HG02973 (cell line): ENCODE measurements around the gene HOXD10.

Source experiments
- ATAC-seq: cut with Tn5 transposase; IDR thresholded peaks from one replicate; pipeline ENCODE4 v1.9.1; 2021; ENCODE audit warnings: moderate library complexity; ENCODE audit not compliant: unreplicated experiment

HOXD10 gene

GRCh38 chr2:176105730-176106580 lies 10.6 kb upstream of the HOXD10 start:
- no peak for ATAC-seq

GRCh38 chr2:176106581-176107539 lies 9.7 kb upstream of the HOXD10 start, which contains the start of gene HOXD11:
TSS of gene HOXD11 (plus strand) at chr2:176107280. CDS start at chr2:176107356, 76 bp downstream.
- ATAC-seq = no peak

GRCh38 chr2:176107731-176108181 lies 8.8 kb upstream of the HOXD10 start:
- ATAC-seq = no peak

- no peak for ATAC-seq
These were observed 7.2 kb upstream of the HOXD10 start for GRCh38 chr2:176109192-176109901.

GRCh38 chr2:176109946-176110345 lies 6.6 kb upstream of the HOXD10 start:
- ATAC-seq = no peak

GRCh38 chr2:176110415-176111308 lies 5.9 kb upstream of the HOXD10 start:
- no peak for ATAC-seq

GRCh38 chr2:176111309-176111663 lies 5.3 kb upstream of the HOXD10 start:
- ATAC-seq = no peak

GRCh38 chr2:176111846-176112374 lies 4.7 kb upstream of the HOXD10 start:
- ATAC-seq = no peak

- no peak for ATAC-seq
These were observed 3.9 kb upstream of the HOXD10 start for GRCh38 chr2:176112375-176113302.

- no peak for ATAC-seq
These were observed 2.3 kb upstream of the HOXD10 start for GRCh38 chr2:176114120-176114929.

- ATAC-seq = no peak
These were observed 1.5 kb upstream of the HOXD10 start for GRCh38 chr2:176114930-176115625.

GRCh38 chr2:176117162-176117822 lies 714 bp downstream of the HOXD10 start:
- no peak for ATAC-seq

GRCh38 chr2:176117823-176118371 lies 1.3 kb downstream of the HOXD10 start:
- no peak for ATAC-seq

GRCh38 chr2:176118601-176119339 lies 2.2 kb downstream of the HOXD10 start:
- no peak for ATAC-seq

- ATAC-seq = no peak
These were observed 4.0 kb downstream of the HOXD10 start for GRCh38 chr2:176120364-176121189.
